ENCODE data around the gene STOM.

- TF ChIP-seq CTCF (IDR thresholded peaks at IDR 0.05; ENCODE audit: control extremely low read depth in 1 of 3, insufficient read depth in 1 of 3, low read depth in 1 of 3, low read length in 3 of 3) (no peak), EGR1 (IDR thresholded peaks at IDR 0.05; ENCODE audit: borderline replicate concordance, low read depth, low read length) (no peak), SUZ12 (IDR thresholded peaks at IDR 0.05; ENCODE audit: low read length) (no peak), FOSL1 (IDR thresholded peaks at IDR 0.05; ENCODE audit: insufficient read depth, low read depth, low read length) (no peak), POLR2A (IDR thresholded peaks at IDR 0.05; ENCODE audit: control extremely low read depth in 1 of 2, low read depth in 2 of 2, low read length in 2 of 2) (no peak), ZNF274 (IDR thresholded peaks at IDR 0.05; ENCODE audit: borderline replicate concordance, extremely low read depth, low read length) (no peak), POLR2AphosphoS5 (IDR thresholded peaks at IDR 0.05; ENCODE audit: low read depth, low read length) (no peak)
Observed at GRCh38 chr9:121373011-121373729, 3.1 kb upstream of the STOM start.
